ENCODE measurements around the gene FDCSP.
"Not testable (repeated sequence)": the region's sequence is repeated elsewhere in the genome, so short reads cannot be mapped to it uniquely, and the experiment has no call there.

Gene FDCSP

DNA sequence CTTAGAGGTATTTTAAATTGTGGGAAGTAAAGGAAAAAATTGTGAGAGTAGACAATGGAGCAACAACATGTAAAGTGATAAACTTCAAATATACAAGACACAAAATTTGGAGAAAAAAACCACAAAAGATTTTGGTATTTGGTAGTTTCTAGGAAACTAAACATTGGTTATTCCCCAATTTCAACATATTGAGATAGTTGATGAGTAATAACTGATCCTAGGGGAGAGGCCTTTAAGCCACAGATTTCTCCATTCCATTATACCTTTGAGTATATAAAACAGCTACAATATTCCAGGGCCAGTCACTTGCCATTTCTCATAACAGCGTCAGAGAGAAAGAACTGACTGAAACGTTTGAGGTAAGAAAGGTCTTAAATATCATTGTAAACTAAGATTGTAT is at the start of gene FDCSP:
TSS of gene FDCSP (plus strand) at position 301 of the 400 bp plus-strand sequence. CDS start 5,071 bp downstream, outside the sequence.
- DNase-seq: no peak

- no peak for DNase-seq
Measured at GRCh38 chr4:70177090-70177489, 48.8 kb upstream of the FDCSP start.

DNA sequence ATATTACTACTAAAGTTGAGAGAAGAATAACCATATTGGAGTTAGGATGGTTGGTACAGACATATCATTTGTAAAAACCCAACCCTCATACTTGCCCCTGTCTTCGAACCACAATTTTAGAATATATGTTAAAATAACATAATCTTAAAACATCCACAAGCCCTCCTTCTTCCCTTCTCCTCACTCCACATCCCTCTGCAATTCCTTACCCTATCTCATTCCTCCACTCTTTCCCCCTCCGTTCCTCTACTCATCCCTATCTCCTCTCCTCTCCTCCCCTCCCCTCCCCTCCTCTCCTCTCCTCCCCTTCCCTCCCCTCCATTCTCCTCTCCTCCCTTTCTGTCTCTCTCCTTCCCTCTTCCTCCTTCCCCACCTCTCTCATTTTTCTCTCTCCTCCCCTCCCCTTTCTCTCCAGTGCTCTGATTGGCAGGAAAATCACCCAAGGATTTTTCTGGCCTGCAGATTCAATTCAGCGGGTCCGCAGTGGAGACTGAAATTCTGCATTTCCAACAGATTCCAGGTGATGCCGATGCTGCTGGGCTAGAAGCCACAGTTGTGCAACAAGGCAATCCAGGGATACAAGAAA is 47.8 kb upstream of the FDCSP start:
- DNase-seq: no peak

- no peak for DNase-seq
Measured at GRCh38 chr4:70179811-70180210, 46.1 kb upstream of the FDCSP start.

- no peak for DNase-seq
Measured at GRCh38 chr4:70181864-70182263, 44.1 kb upstream of the FDCSP start.

GRCh38 chr4:70182517-70183167 is 43.3 kb upstream of the FDCSP start:
- no peak for DNase-seq

GRCh38 chr4:70183168-70183939 is 42.6 kb upstream of the FDCSP start:
- DNase-seq: no peak

DNA sequence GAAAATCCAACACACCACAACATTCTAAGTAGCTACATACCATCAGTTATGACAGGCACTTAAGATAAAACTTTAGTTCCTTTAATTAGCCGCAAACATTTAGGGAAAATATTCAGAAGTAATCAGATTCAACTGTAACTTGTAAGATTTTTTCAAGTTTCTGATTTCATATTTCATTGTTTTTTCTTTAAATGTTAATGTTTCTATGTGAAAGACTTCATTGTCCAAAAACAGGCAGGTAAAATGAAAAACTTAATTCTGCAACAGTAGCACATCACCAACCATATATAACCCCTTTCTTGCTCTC is 42.0 kb upstream of the FDCSP start:
- DNase-seq: no peak

DNA sequence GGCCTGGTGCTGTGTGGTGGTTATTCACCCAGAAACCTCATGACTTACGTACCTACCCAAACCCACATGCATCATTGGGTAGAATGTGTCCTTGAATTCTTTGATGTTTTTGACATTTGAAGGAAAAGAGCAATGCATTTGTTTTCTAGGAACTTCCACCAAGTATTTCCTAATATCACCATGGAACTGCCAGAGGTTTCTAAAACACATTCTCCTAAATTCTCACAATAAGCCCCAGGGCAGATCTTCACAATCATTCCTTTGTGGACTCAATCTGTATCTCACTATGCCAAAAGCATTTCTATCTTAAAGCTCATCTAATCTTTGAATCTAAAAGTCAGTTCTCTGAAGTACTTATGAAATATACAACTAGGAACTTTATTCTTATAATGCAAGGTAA is 38.7 kb upstream of the FDCSP start:
- DNase-seq: no peak

GRCh38 chr4:70190579-70190978 is 35.3 kb upstream of the FDCSP start:
- DNase-seq: no peak

- DNase-seq: no peak
Measured at GRCh38 chr4:70191647-70192046, 34.3 kb upstream of the FDCSP start.

DNA sequence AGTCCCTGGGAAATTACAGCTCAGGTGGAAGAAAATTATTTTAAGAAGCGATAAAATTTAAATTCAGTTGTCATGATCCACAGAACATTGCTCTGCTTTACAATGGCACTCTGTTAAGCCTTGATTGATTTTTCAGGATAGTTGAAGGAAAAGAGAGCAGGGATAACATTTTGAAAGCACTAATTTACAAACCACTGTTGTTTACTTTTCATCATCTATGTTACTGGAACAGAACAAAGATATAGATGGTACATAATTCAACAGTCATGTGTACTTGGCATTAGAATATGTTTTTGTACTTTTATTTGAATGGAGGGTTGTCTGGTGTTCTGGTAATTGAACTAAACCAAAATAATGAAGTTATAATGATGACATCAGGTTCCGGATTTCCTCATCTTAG is 33.0 kb upstream of the FDCSP start:
- DNase-seq: no peak

GRCh38 chr4:70195425-70195824 is 30.5 kb upstream of the FDCSP start, which contains the start of gene ODAM:
ODAM (plus strand) TSS chr4:70195725; CDS start chr4:70196544, 819 bp downstream.
- DNase-seq: no peak

DNA sequence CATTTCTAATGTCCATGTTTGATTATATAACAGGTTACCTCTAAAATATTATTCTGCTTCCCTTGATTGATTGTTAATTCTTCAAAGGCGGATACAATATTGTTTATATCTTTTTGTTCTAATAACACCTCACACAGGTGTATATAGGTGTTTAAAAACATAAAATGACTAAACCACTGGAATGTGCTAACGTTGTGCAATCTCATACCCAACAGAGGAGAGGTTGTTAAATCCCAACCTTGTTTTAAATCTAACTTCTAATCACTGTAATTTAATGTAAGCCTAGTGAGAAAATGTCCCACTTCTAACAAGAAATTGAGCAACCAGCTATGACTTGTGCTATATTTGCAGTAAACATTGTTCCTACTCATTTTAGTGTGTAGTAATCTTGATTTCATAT is 29.1 kb upstream of the FDCSP start:
- DNase-seq: no peak

- no peak for DNase-seq
Measured at GRCh38 chr4:70197842-70198241, 28.1 kb upstream of the FDCSP start.

DNA sequence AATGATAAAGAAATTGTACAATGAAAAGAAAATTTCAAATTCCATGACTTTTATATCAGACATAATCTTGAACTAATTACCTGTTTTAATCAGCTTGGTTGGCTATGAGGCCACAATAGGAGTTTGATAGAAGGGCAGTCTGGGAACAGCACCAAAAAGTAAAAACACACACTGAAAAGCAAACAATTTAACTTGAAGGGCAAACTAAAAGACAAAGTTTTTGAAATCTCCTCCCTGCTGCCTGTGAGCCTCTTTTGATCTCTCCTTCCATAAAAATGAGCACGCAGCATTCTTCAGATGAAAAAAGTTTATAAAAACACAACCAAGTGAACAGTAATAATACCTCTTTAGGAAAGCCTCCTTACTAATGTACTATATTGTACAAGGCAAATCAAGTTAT is 22.3 kb upstream of the FDCSP start:
- DNase-seq: no peak

- not testable (repeated sequence) for DNase-seq
Measured at GRCh38 chr4:70212752-70213151, 13.2 kb upstream of the FDCSP start.

DNA sequence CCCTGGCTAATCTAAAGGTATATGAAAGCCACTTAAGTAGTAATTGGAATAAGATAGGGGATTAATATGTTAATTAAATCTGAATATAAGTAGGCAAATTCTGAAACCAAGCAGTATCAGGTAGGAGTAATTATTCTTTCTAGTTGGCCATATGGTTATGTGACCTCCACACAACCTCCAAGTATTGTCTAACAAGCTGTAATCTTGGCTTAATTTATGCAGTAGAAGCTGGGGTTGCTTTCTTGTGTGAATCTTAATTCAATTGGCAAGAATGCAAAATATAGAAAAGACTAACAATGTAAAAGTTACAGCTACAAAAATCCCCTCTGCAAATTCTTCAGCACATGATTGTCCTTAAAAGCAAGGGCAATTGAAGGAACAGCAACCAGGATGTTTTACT is 9.8 kb upstream of the FDCSP start:
- DNase-seq: not testable (repeated sequence)

- not testable (repeated sequence) for DNase-seq
Measured at GRCh38 chr4:70216550-70216949, 9.4 kb upstream of the FDCSP start.

DNA sequence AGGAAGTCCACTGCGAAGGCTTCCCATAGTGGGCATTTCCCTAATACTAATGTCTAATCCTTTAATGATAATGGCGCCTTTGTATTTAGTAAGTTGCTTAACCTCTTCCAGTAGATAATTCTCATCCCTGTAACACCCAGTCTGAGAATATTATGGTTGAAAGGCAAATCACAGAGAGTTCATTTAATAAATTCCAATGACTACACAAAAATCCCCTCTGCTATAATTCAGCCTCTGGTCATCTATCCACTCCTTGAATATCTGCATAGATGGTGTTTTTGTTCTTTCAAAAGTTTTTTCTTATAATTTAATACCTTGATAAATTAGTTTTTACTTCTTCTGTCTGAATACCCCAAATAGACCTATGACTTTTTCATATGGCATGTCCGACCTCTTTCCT is 4.5 kb upstream of the FDCSP start:
- DNase-seq: not testable (repeated sequence)

- not testable (repeated sequence) for DNase-seq
Measured at GRCh38 chr4:70221818-70222217, 4.1 kb upstream of the FDCSP start.

DNA sequence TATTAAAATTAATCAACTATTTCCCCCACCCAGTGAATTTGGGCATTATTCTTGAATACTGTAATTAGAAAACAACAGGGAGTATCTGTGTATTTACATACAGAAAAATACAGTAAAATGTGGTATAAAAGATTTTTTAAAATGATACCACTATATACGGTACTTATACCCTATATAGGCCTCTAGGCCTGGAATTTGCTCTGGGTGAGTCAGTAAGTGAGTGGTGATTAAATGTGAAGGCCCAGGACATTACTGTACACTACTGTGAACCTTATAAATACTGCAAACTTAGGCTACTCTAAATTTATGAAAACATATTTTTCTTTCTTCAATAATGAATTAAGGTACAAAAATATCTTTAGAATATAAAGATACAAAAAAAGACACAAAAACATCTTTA is 10.2 kb downstream of the FDCSP start:
- no peak for DNase-seq

- no peak for DNase-seq
Measured at GRCh38 chr4:70239131-70239883, 13.4 kb downstream of the FDCSP start.

All from CD4-positive, alpha-beta T cell treated with Interferon gamma for 1 hour (primary cell).